Stimulated activated effector memory CD8-positive, alpha-beta T cell treated with anti-CD3 and anti-CD28 coated beads, Interleukin-12 subunit alpha, Interleukin-12 subunit beta, amount 100 ng/mL, for 72 hours (primary cell): Measurements from ENCODE around the gene EPN1.

Source experiments
- ATAC-seq: fragments of 150-1000 bp; cut with Tn5 transposase; 2 replicates; pipeline ENCODE4 v1.10.0; 2021
- DNase-seq, 2 donors: peaks; one replicate each; pipeline ENCODE4 v3.0.0; 2021 to 2022; ENCODE audit warnings: low spot score in 2 of 2
- H3K27ac Mint-ChIP-seq: one replicate; pipeline ENCODE4 v1.8.0; 2022; ENCODE audit warnings: mild to moderate bottlenecking, mixed read lengths
- H3K36me3 Mint-ChIP-seq: one replicate; pipeline ENCODE4 v1.8.0; 2022; ENCODE audit warnings: mild to moderate bottlenecking, mixed read lengths
- H3K4me1 Mint-ChIP-seq: one replicate; pipeline ENCODE4 v1.8.0; 2022; ENCODE audit warnings: mixed read lengths
- H3K4me3 Mint-ChIP-seq: one replicate; pipeline ENCODE4 v1.8.0; 2022; ENCODE audit warnings: mild to moderate bottlenecking, mixed read lengths
- H3K9me3 Mint-ChIP-seq: one replicate; pipeline ENCODE4 v1.8.0; 2022; ENCODE audit warnings: mixed read lengths

The EPN1 gene

DNA sequence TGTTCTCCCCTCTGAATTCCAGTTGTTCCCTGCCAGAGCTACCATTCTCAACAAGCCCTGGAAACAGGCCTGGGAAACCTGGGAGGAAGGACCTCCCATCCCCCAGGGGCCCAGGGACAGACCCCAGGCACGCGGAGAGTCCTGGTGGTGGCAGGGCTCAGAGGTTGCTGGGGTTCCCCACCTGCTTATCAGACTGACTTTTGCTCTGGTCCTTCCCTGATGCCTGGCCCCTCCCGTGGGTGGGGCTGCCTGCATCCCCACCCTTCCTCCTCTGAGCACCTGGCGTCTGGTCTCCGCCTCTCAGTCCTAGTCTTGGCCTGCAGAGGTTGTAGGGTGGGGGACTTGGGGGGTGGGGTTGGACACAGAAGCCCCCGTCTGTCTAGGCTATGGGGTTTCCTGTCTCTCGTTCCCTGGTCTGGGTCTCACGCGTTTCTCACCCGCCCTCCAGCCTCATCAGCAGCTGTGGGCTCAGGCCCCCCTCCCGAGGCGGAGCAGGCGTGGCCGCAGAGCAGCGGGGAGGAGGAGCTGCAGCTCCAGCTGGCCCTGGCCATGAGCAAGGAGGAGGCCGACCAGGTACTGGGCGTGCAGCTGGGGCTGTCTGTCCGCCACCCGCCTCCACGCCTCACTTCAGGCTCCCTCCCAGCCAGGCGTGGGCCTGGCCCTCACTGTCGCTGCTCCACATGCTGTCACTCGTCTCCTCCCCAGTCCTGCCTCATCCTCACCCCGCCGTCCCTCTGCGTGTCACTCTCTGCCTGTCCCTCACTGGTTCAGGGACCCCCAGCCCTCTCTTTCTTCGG is 13.6 kb downstream of the EPN1 start:
- no peak for DNase-seq
- no peak for ATAC-seq
- H3K4me3 Mint-ChIP-seq: no peak overlapping the region
- peaks cover 24% of the 10 kb centered on the region for H3K4me1 Mint-ChIP-seq
- H3K36me3 Mint-ChIP-seq: peaks cover 75% of the 10 kb centered on the region
- H3K27ac Mint-ChIP-seq: peak overlapping the region; percentile 70
- H3K9me3 Mint-ChIP-seq: no peaks in the 10 kb centered on the region

DNA sequence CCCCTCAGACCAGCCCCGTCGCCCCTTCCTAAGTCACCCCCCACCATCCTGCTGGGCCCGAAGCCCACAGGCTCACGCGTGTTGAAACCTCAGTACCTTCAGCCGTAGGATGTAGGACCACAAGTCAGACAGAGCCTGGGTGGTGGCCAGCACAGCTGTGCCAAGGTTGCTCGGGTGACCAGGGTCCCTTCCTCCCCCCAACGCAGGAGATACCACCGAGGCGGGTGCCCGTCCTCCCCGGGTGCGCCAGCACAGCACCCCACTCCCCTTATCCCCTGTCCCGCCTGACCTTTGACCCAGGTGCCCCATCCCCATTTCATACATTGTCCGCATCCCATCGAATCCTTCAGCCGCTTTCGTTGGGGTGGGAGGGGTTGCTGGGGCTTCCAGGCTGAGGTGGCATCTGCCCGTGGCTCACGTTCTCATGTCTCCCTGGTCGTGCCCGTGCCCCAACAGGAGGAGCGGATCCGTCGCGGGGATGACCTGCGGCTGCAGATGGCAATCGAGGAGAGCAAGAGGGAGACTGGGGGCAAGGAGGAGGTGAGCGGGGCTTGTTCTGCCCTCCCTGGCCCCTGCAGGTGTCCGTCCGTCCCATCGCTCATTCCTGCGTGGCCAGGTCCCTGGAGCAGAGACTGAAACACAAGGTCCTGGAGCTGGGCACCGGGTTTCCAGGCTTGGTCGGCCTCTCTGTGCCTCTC is 14.5 kb downstream of the EPN1 start:
- ATAC-seq: no peak
- DNase-seq: no peak
- Mint-ChIP-seq H3K4me1 (peaks cover 24% of the 10 kb centered on the region), H3K4me3 (no peak overlapping the region), H3K9me3 (no peaks in the 10 kb centered on the region), H3K36me3 (peaks cover 76% of the 10 kb centered on the region), H3K27ac (no peak overlapping the region)

DNA sequence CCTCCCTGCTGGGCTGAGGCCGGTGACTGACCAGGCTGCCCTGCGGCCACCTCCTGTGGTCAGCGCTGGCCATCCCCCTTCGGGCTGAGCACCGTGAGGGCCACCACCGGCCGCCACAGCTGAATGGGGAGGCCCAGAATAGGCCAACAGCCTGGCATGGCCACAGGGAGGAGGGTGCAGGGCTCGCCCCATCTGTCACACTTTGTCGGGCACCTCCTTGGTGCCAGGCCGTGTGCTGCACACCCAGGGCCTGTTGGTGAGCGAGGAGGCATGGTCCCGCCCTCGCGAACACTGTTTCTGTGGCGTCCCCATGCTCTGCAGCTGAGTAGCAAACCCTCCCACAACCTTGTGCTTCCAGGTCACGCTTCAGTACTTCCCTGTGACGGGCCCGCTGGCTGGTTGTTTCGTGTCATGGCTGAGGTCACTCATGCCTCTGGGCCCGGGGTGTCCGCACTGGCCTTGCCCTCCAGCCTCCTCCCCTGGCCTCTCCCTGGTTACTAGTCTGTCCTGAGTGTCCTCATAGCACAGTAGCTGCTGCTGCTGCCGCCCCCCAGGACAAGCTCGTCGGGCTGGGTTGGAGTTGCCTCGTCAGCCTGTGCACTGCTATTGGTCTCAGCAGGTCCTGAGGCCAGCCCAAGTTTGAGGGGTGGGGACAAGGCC is 15.2 kb downstream of the EPN1 start:
- DNase-seq: no peak
- Mint-ChIP-seq H3K27ac (no peak overlapping the region), H3K36me3 (peaks cover 77% of the 10 kb centered on the region), H3K4me3 (no peak overlapping the region), H3K9me3 (no peaks in the 10 kb centered on the region), H3K4me1 (peaks cover 20% of the 10 kb centered on the region)
- ATAC-seq: no peak

DNA sequence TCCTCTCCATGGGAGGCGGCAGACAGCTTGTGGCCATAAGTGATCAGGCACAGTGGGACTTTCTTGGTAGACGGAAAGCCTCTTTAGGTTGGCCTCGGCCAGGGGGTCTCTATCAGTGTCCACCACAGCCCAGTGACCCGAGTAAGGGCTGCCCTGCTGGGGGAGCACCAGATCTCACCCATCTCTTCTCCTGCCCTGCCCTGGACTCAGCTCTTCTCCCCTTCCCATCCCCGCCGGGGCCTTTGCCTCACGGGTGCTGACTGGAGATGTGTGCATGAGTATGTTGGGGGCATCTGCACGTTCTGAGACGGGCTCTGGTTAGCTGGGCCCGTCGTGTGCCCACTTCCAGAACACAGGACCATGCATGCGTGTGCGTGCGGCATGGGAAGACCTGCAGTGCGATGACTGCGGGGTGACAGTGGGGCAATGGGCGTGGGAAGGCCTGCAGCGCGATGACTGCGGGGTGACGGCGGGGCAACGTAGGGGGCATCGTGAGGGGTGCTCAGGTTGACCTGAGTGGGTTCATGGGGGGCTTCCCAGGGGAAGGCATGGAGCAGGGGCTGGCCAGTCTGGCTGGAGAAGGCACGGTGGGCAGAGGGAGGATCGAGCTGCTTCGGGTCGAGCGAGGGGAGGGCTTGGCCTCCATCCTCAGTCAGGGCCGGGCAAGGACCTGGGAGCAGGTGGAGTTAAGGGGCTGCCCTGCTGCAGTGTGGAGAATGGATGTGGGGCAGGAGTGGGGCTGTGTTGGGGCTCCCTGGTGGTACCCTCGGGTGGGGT is 15.9 kb downstream of the EPN1 start:
- ATAC-seq (no peak), DNase-seq (no peak)
- peaks cover 13% of the 10 kb centered on the region for H3K4me1 Mint-ChIP-seq
- no peak overlapping the region for H3K4me3 Mint-ChIP-seq
- no peak overlapping the region for H3K27ac Mint-ChIP-seq
- H3K9me3 Mint-ChIP-seq: no peaks in the 10 kb centered on the region
- peaks cover 77% of the 10 kb centered on the region for H3K36me3 Mint-ChIP-seq

DNA sequence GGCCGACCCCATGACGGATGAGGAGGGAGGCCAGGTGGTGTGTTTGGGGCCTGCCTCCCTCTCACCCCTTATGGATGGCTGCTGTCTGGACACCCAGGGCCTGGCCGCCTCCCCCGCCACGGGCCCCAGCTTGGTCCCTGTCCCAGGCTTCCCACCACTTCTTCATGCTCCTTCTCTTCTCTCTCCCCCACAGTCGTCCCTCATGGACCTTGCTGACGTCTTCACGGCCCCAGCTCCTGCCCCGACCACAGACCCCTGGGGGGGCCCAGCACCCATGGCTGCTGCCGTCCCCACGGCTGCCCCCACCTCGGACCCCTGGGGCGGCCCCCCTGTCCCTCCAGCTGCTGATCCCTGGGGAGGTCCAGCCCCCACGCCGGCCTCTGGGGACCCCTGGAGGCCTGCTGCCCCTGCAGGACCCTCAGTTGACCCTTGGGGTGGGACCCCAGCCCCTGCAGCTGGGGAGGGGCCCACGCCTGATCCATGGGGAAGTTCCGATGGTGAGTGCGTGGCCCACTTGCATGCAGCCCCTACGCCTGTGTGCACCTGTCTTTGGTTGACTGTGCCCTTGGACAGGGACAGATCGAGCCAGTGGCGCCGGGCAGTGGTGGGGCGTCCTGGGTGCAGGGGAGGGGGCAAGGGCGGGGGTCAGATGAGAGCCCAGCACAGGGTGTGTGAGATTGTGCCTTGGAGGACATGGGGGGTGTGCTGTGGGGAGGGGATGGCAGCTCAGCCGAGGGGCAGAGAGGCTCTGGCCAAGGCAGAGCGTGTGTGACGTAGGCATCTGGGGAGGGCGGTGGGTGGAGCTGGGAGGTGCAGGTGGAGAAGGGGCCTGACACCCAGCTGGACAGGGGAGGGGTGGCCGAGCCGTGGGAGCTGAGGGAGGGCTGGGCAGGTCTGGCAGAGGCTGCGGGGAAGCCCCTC is 16.8 kb downstream of the EPN1 start:
- no peak for ATAC-seq
- H3K4me1 Mint-ChIP-seq: peaks cover 7% of the 10 kb centered on the region
- H3K4me3 Mint-ChIP-seq: no peak overlapping the region
- H3K27ac Mint-ChIP-seq: no peak overlapping the region
- DNase-seq: no peak
- no peaks in the 10 kb centered on the region for H3K9me3 Mint-ChIP-seq
- H3K36me3 Mint-ChIP-seq: peaks cover 77% of the 10 kb centered on the region

DNA sequence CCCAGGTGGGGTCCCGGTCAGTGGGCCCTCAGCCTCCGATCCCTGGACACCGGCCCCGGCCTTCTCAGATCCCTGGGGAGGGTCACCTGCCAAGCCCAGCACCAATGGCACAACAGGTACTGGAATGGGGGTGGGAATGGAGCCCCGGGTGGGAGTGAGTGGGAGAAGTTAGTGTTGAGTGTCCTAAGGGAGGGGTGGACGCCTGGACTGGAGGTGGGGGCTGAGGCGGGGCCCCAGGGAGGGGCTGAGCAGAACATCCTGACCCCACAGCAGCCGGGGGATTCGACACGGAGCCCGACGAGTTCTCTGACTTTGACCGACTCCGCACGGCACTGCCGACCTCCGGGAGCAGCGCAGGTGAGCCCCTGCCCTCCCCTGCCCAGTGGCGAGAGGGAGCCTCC is 17.7 kb downstream of the EPN1 start:
- ATAC-seq (no peak), DNase-seq (no peak)
- no peak overlapping the region for H3K4me3 Mint-ChIP-seq
- peaks cover 74% of the 10 kb centered on the region for H3K36me3 Mint-ChIP-seq
- H3K9me3 Mint-ChIP-seq: no peaks in the 10 kb centered on the region
- no peaks in the 10 kb centered on the region for H3K4me1 Mint-ChIP-seq
- no peak overlapping the region for H3K27ac Mint-ChIP-seq

DNA sequence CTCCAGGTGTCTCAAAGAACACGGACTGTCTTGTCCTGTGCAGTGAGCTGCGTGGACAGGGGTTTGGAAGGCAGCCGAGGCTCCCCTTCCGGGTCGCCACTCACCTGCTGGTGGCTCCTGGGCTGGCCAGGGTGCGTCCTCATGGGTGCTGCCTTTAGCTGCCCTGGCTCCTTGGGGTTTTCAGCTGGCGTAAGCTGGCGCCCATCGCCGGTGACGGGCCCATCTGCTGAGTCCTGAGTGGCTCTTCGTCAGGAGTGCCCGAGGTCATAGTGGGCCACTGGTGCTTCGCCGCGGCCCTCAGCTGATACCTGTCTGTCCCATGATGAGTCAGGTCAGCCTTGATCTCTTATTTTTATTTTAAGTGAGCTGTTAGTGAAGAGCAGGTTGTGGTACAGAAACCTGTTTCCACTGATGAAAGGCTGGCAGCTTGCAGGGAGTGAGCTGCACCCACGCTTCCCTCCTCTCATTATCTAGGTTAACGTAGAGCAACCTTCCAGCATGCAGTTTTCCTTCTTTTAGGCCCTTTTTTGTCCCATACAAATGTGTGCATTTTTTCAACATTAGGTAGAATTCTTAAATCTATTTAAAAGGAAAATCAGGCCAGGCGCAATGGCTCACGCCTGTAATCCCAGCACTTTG is 18.4 kb downstream of the EPN1 start:
- no peak overlapping the region for H3K27ac Mint-ChIP-seq
- no peaks in the 10 kb centered on the region for H3K4me1 Mint-ChIP-seq
- no peaks in the 10 kb centered on the region for H3K9me3 Mint-ChIP-seq
- DNase-seq: no peak
- no peak overlapping the region for H3K4me3 Mint-ChIP-seq
- no peak for ATAC-seq
- H3K36me3 Mint-ChIP-seq: peaks cover 72% of the 10 kb centered on the region

DNA sequence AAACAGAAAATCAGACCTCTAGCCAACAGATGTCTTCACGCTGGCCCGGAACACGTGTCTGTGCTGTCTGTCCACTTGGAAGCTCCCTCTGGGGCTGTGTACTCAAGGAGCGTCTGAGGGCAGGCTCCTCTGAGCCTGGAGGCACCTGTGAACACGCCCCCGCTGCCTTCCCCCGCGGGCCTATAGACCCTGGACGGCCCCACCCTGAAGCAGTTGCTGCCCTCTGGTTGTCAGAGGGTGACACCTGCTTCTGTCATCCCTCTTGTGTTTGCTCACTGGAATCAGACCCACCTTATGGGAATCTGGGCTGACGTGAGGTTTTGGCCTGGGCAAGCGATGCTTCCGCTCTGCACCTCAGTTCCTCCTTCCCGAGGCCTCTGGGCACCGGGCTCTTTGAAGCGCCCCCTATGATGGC is 19.2 kb downstream of the EPN1 start:
- no peak for ATAC-seq
- Mint-ChIP-seq H3K4me3 (no peak overlapping the region), H3K9me3 (no peaks in the 10 kb centered on the region), H3K36me3 (peaks cover 77% of the 10 kb centered on the region), H3K27ac (no peak overlapping the region), H3K4me1 (no peaks in the 10 kb centered on the region)
- no peak for DNase-seq

DNA sequence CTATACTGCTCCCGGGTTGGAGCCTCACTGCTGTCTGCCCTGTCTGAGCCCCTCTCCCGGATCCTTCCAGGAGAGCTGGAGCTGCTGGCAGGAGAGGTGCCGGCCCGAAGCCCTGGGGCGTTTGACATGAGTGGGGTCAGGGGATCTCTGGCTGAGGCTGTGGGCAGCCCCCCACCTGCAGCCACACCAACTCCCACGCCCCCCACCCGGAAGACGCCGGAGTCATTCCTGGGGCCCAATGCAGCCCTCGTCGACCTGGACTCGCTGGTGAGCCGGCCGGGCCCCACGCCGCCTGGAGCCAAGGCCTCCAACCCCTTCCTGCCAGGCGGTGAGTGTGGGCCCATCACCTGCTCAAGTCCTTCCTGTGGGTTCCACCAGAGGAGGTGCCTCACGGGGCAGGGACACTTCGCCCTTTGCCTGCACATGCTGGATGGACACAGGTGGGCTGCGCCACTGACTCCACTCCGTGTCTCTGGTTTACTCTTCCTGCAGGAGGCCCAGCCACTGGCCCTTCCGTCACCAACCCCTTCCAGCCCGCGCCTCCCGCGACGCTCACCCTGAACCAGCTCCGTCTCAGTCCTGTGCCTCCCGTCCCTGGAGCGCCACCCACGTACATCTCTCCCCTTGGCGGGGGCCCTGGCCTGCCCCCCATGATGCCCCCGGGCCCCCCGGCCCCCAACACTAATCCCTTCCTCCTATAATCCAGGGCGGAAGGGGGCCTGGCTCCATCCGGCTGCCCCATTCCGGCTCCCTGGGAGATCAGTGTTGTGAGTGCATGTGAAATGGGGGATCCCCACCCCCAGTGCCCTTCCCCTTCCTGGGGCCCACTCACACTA is 19.8 kb downstream of the EPN1 start:
- DNase-seq (no peak), ATAC-seq (no peak)
- no peak overlapping the region for H3K27ac Mint-ChIP-seq
- no peaks in the 10 kb centered on the region for H3K9me3 Mint-ChIP-seq
- peaks cover 77% of the 10 kb centered on the region for H3K36me3 Mint-ChIP-seq
- H3K4me1 Mint-ChIP-seq: no peaks in the 10 kb centered on the region
- no peak overlapping the region for H3K4me3 Mint-ChIP-seq

DNA sequence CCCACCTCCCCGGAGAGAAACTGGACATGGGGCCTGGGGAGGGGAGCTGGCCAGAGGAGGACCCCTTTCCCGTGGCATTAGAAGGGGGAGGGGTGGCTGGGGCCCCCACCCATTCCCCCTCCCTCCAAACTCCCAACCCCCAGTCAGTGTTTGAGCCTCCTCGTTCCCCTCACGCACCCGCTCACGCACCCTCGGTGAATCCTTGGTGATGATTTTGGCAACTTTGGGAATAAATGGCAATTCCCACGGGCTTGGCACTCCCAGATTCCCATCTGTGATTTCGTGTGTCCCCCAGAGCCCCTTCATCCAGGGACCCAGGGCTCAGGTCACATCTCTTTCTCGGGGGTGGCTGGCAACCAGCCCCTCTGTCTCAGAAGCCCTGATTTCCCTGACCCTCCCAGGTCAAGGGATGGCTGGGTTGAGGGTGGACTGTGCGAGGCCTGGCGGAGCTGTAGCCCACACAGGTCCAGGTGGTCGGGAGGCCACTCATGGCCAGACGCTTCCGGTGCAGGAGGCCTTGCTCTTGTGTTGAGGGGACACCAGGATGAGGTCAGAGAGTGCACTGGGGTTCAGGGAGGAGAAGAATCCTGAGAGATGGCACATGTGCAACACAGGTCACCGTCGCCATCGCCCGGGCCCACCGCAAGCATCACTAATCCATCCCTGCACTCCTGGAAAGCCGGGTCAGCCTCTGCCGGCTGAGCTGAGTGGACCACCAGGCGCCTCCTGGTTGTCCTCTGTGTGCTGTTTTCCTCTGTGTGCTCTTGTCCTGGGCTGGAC is 20.7 kb downstream of the EPN1 start:
- DNase-seq: no peak
- no peaks in the 10 kb centered on the region for H3K4me1 Mint-ChIP-seq
- ATAC-seq: no peak
- H3K27ac Mint-ChIP-seq: no peak overlapping the region
- no peaks in the 10 kb centered on the region for H3K9me3 Mint-ChIP-seq
- H3K36me3 Mint-ChIP-seq: peaks cover 80% of the 10 kb centered on the region
- H3K4me3 Mint-ChIP-seq: no peak overlapping the region

DNA sequence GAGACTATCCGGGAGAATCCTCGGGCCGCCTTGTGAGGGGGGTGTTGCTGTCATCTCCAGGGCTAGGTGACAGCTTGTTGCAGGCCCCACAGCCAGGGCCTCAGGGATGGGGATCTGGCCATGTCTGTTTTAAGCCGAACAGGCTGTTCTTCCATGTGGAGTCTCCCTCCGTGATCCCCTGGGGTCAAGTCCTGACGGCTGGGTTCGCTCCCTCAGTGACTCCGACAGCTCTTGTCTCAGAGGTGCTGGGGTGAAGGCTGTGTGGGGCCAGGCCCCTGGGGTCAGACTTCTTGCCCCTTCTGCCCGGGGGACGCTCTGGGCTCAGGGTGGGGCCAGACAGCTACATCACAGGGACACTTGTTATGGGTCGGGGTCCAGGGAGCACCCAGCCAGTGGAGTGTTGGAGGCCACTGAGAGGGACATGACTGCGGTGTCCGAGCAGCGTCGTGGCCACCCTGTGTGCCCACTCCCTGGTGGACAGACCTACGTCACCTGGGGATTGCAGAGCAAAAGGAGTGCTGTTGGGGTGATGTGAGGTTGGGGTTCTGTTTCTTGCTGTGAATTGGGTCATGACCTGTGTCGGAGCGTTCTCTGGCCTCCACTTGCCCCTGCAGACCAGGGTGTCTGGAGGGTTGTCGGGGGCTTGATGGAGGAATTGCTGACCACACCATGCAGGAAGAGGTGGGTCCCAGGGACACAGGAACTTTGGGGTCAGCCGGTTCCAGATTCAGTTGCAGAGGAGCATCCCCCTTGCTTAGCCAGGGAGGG is 21.5 kb downstream of the EPN1 start:
- no peaks in the 10 kb centered on the region for H3K4me1 Mint-ChIP-seq
- no peaks in the 10 kb centered on the region for H3K9me3 Mint-ChIP-seq
- no peak for ATAC-seq
- peak overlapping the region; percentile 46 for H3K27ac Mint-ChIP-seq
- no peak overlapping the region for H3K4me3 Mint-ChIP-seq
- DNase-seq: no peak
- peaks cover 73% of the 10 kb centered on the region for H3K36me3 Mint-ChIP-seq

DNA sequence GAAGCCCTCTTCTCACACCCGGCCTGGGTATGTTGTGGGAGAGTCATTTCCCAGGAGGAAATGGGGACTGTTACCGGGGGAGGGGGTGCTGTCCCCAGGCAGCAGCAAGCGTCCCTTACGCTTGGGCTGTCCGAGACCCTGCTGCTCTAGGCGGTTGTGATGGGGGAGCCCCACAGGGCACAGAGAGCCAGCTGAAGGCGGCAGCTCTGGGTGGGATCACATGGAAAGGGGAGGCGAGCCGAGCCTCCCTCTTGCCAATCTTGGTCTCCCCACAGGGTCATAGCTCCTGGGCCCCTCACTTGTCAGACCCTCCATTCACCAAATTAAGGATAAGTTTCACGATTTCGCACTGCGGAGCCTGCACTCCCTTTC is 22.0 kb downstream of the EPN1 start:
- Mint-ChIP-seq H3K27ac (peak overlapping the region; percentile 46), H3K4me3 (no peak overlapping the region), H3K9me3 (no peaks in the 10 kb centered on the region), H3K36me3 (peaks cover 72% of the 10 kb centered on the region), H3K4me1 (no peaks in the 10 kb centered on the region)
- no peak for ATAC-seq
- no peak for DNase-seq
